ENCODE data around the gene NQO2.

NQO2 gene

GRCh38 chr6:2962636-2963035 is 37.1 kb upstream of the NQO2 start:
- Histone ChIP-seq H3K4me3 (no peak overlapping the region), H3K27ac (peak overlapping the region in 1 of 2 donors; percentile 58)
- no peak for TF ChIP-seq CTCF (IDR thresholded peaks at IDR 0.05)
- DNase-seq (ENCODE audit: low spot score) = no peak

DNA sequence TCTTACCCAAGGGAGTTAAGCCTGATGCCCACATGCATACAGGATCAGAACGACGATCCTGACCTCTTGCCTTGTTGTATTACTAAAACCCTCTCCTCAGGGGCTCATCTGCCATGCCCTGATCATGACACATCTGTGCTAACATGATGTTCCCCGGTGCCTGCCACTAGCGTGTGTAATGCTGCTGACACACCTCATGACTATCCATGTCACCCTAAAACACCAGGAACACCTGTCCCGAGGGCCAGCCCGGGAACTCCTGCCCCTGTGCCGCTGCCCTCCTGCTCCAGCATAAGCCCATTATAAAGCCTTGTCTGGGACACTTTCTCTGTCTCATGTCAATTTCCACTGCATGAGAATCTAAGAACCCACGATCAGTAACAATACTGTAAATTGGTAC is 35.9 kb upstream of the NQO2 start:
- no peak for TF ChIP-seq CTCF (IDR thresholded peaks at IDR 0.05)
- Histone ChIP-seq H3K4me3 (peak overlapping the region; percentile 4), H3K27ac (peak overlapping the region in 1 of 2 donors; percentile 18)
- DNase-seq (ENCODE audit: low spot score) = no peak

- H3K27ac ChIP-seq = no peak overlapping the region
- no peak for DNase-seq (ENCODE audit: low spot score)
These were observed 34.7 kb upstream of the NQO2 start for GRCh38 chr6:2964793-2965505.

GRCh38 chr6:2966347-2966746 is 33.3 kb upstream of the NQO2 start:
- no peak overlapping the region for H3K27ac ChIP-seq
- H3K4me3 ChIP-seq = no peak overlapping the region
- no peak for DNase-seq (ENCODE audit: low spot score)
- no peak for TF ChIP-seq CTCF (IDR thresholded peaks at IDR 0.05)

More at GRCh38 chr6:2964793-2965505, 34.7 kb upstream of the NQO2 start:
- no peak for TF ChIP-seq CTCF (IDR thresholded peaks at IDR 0.05)
- H3K4me3 ChIP-seq = no peak overlapping the region

DNA sequence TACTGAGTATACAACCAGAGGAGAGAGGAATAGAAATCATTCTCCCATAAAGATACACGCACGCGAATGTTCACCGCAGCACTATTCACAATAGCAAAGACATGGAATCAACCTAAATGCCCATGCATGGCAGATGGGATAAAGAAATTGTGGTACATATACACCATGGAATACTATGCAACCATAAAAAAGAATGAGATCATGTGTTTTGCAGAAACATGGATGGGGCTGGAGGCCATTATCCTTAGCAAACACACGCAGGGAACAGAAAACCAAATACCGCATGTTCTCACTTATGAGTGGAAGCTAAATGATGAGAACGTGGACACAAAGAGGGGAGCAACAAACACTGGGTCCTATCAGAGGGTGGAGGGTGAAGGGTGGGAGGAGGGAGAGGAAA is 31.8 kb upstream of the NQO2 start:
- no peak overlapping the region for H3K27ac ChIP-seq
- TF ChIP-seq CTCF (IDR thresholded peaks at IDR 0.05) = no peak
- H3K4me3 ChIP-seq = no peak overlapping the region
- DNase-seq (ENCODE audit: low spot score) = no peak

DNA sequence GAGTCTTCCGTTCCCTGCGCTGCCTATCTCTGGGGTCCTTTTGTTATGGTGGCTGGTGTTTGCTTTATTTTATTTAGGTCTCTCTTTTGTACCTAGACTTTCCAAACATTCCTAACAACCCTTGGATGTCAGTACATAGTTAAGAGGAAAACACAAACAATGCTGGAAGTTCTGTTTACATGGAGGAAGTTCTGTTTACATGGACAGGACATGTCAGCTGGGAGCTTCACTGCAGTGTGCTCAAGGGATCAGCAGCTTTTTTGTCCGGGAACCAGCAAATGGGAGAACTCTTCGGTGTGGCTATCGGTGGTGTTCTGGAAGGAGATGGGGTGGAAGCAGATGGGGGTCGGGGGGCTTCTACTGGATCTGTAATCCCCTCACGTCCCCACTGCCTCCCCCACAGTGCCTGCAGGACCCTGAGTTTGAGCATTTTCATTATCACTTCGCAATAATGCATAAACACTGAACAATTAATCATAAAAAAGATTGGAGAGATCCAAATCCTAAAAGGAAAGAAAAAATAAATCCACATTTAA is 31.0 kb upstream of the NQO2 start:
- peak overlapping the region; percentile 11 to 50 for H3K27ac ChIP-seq
- no peak for TF ChIP-seq CTCF (IDR thresholded peaks at IDR 0.05)
- DNase-seq (ENCODE audit: low spot score) = no peak
- no peak overlapping the region for H3K4me3 ChIP-seq

- peak overlapping the region in 1 of 2 donors; percentile 50 for H3K27ac ChIP-seq
- no peak for TF ChIP-seq CTCF (IDR thresholded peaks at IDR 0.05)
- peak overlapping the region; percentile 85 for H3K4me3 ChIP-seq
- no peak for DNase-seq (ENCODE audit: low spot score)
These were observed 30.1 kb upstream of the NQO2 start for GRCh38 chr6:2969549-2969948.

Measured in coronary artery (tissue), 2 donors.